GM18499 (cell line): ENCODE measurements around the gene SLCO2B1.
A peak's percentile ranks its signal among the peaks of the same experiment; 100 is the strongest.

ENCODE experiments used
- ATAC-seq: cut with Tn5 transposase; IDR thresholded peaks from one replicate; pipeline ENCODE4 v1.9.1; 2021; ENCODE audit warnings: moderate number of reproducible peaks; ENCODE audit not compliant: insufficient read depth, unreplicated experiment

SLCO2B1 gene

DNA sequence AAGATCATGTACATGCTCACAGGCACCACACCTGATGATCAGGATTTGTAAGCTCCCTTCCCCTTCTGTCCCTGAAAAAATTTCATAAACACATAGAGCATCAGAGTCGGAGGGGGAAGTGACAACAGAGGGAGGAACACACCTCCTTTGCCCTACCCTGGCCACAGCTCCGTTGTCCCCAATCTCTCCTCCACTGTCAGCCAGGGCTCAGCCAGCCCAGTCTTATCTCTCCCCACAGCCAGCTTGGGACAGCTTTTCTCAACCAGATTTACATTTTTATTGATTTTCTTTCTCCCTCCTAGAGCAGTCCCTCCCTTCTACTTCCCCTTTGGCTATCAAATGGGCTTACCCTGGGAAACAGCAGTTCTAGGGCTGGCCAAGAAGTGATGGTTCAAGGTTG lies 57.5 kb downstream of the SLCO2B1 start:
- ATAC-seq: no peak

DNA sequence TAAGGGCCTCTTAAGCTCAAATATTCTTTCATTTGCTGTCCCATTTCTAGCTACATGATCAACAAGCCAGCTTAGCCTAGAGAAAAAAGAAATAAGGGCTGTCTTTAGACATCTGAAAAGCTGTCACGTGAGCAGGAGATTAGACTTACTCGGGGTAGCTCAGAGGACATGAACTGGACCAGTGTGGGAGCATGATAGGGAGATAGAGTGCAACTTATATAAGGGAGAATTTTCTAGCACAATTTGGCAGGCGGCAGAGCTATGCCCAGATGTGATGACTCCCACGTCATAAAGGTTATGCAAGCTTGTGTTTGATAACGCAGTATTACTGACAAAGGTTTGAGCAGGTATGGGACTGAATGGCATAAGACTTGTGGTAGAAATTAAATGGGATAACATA lies 61.5 kb downstream of the SLCO2B1 start:
- ATAC-seq: no peak

DNA sequence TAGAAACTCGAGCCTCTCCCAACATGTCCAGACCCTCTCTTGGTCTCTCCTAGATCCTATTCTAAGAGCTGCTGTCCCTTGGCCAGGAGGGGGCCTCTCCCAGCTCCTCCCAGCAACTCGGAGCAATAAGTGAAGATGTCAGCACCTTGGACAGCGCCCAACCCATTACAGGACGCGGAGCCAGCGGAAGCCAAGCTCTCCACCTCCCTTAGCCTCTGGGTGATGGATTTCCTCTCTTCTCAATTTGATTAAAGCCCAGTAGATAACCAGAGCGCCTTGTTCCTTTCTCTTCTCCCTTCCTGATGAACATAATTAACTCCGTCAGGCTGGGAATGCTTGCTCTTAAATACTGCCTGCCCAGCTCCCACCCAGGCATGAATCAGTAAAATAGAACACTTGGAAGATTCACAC lies 63.5 kb downstream of the SLCO2B1 start:
- no peak for ATAC-seq

DNA sequence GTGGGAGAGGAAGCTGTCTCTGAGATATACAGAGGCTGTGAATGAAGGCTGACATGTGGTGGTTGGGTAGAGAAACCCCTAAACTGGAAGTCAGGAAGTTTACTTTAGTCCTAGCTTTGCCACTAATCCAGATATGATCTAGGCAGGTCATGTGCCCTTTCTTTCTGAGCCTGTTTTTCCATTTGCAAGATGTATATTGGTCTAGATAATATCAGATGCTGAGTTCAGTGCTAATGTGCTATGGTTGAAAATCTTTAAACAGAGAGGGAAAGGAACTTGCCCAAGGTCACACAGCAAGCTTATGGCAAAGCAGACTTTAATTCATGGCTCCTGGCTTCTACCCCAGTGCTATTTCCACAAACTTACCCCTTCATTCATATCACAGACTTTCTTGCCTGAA lies 63.9 kb downstream of the SLCO2B1 start:
- ATAC-seq: no peak

DNA sequence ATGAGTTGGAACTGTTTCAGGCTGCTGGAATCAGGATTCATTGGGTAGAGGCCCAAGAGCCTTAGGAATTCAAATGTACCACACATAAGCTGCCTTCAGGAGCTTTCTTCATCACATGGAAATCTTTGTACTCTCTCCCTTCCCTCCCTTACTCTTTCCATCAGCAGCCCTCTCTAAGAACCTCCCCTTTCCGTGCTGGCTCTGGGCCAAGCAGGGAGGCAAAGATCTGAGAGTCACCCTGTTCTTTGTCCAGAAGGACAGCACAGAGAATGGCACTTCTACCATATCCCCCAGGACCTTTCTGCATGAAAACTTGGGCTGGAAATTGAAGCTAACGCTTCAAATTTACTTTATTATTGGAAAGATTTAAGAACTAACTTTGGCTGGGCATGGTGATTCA lies 69.0 kb downstream of the SLCO2B1 start:
- no peak for ATAC-seq

DNA sequence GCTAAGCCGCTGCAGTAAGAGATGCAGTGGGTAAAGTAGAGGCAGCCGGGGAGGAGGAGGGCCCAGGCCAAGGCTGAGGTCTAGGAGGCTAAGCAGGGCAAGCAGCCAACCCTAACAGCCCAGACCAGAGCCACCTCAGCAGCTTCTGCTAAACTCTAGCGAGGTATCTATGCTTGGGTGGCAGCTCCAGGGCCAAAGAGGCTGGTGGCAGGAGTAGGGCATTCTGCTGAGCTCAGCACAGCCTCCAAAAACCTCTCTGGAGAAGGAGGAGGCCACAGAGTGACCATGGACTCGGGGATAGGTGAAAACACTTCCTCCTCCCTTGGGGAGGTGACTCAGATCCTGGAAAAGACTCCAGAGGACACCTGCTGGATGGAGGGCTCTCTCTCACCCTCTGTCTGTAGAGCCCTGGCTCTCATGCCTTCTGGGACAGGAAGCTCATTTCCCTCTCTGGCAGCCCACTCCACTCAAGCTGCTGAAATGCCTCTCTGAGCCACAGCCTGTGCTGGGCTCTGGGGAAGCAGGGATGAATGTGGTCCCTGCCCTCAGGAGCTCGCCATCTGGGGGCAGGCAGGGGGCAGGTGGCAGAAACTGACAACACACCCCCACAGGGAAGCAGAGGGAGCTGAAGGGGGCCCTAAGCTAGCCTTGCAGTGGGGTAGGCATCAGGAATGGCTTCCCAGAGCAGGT lies 73.2 kb downstream of the SLCO2B1 start:
- no peak for ATAC-seq

DNA sequence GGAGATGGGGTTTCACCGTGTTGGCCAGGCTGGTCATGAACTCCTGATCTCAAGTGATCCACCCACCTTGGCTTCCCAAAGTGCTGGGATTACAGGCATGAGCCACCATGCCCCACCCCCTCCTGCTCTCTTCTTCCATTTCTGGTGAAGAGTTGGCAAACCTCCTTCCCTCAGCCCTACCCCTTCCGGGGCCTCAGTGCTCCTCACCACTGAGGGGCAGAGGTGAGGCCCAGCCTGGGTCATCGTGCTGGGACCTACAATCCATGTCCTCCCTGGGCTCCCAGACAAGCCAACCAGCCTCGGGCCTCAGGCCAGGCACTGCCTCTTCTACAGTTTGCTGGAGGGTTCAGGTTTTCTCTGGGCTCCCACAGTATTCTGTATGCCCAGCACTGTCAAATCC lies 74.9 kb downstream of the SLCO2B1 start:
- ATAC-seq: no peak

DNA sequence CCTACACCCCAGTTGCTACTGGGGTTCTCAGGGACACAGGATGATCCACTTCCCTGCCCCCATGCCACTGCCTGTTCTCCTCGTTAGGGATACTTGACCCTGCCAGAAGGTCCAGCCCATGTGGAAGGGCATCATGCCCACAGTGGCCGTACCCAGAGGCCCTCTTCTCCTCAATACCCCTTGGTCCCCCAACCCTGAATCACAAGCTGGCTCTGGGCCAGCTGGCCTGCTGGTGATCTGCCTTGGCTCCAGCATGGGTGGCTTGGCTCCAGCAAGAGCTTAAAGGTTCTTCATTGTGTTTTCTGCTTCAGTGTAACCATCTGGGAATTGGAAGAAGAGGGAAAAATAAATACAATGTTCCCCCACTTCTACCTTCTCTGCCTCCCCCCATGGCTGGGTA lies 78.6 kb downstream of the SLCO2B1 start:
- ATAC-seq: no peak

DNA sequence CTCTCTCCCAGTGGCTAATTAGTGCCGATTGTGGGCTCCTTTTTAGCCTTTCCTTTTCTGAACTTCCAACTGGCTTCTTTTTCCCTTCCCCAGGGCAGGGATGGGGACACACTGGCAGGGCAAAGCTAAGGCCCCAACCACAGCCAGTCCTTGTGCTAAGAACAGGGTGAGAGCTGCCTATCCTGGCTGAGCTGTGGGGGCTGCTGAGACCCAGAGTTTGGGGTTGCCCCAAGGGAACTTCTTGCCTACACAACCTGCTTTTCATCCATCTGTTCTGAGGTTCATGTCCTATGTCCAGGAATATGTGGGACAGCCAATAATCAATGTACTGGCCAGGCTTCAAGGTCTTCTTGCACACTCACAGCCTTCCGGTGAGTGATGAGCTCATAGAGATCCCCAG lies 79.7 kb downstream of the SLCO2B1 start:
- ATAC-seq: no peak

DNA sequence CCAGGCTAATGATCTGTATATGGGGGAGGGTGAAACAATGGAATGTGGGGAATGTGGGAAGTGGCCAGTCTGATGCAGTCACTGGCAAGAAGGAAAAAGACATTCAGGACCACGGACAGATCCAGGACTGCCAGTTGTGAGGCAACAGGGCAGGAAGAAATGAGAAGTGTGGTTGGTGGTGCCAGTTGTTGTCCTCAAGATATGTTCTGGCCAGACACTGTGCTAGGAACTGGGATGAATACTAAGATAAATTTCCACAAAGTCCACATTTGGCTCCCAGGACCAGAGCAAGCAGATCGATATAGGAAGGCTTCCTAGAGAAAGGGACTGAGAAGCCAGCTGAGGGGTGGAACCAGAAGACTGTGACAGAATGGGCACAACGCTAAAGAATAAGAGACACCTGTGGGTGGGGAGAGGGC lies 82.9 kb downstream of the SLCO2B1 start:
- ATAC-seq: no peak

DNA sequence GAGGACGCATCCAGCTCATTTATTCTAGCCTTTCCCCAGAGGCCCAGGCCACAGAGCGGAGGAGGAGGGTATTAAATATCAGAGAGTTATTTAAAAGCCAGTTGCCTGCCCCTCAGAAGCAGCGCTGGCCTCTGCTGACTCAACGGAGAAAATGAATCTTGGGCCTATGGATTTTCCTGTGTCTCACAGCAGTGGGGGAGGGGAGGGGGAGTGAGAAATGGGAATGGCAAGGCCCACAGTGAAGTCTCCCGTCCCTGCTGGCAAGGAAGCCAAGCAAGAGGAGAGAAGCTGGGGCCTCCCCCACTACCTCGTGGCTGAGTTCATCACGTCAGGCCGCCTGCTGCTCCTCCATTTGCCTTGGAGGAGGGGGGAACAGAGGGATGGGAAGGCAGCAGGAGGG lies 85.2 kb downstream of the SLCO2B1 start:
- no peak for ATAC-seq

DNA sequence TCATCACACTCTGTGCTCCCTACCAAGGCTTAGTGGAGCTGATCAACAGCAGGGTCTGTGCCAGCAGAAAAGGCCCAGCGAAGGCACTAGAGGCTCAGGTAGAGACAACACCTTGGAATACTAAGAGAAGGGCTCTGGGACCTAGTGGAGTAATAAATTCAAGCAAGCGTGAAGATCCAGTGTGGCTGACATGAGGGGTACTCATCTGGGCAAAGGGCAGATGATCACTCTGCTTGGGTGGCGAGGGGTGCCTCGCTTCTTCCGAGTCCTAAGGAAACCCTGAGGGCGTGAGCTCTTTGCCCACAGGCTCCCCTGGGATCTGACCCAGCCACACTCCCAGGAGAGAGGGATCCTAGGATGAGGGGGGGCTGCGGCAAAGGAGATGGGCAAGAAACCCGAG lies 86.1 kb downstream of the SLCO2B1 start:
- ATAC-seq: no peak

DNA sequence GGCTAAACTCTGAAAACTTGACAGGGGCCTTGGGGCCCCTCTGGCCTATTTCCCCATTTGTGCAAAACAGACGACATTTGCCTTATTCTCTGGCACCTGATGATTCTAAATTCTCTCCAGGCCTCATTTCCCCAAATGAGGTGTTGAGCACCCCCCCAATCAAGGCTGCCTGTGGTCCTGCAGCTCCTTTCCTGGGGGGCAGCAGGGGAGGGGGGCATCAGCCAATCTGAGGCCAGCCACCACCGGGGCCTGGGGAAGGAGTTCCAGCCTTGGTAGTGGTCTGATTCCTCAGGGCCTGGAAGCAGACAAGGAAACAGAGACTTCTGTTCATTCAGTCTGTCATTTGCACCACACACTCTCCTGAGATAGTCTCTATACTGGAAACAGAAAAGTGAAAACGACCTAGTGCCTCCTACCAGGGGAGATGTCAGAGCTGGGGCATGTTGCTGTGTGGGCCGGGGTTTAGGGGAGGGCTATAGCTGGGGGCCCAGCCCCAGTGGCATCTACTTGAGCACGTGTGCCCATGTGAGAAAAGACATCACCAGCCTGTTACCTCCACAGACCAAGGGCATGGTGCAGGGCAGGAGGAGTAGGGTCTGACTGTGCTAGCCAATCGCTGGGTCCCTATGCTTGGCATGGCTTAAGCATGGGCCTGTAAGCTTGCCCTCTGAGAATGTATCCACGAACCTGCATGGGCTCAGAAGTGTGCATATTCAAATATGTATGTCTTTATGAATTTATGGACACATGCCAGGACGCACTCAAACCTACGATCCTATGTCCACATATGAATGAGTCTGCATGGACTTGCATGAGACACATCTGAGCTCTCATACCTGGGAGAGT lies 87.9 kb downstream of the SLCO2B1 start:
- ATAC-seq: no peak

DNA sequence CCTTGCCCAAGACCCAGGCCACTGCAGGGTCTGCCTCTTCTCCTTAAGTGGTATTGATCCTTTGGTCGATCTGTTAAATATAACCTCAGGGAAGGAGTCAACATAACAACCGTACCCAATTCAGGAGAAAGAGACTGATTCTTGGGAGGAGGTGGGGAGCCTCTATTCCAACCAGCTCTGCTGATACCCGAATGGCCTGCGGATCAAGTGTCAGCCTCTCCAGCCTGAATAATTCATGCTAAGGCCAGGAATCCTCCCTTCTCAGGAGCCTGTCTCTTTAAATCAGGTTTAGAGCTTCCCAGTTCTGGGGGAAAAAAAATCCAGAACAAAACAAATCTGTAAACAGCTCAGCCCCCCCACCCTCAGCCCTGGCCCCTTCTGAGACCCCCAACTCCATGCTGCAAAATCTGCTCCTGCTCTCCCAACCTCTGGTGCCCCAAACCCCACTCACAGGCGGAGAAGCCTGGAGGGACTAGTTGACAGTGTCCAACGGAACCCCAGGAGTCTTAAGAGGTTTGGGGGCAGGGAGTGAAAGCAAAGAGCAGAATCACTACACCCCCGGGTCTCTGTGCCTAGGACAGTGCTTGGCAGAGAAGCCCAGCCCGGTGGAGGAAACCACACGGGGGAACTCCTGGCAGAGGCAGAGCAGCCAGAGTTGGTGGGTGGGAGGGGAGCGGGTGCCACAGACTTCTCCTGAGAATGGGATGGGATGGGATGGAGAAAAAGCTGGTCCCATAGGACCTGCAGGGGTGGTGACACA lies 88.8 kb downstream of the SLCO2B1 start:
- ATAC-seq: no peak

DNA sequence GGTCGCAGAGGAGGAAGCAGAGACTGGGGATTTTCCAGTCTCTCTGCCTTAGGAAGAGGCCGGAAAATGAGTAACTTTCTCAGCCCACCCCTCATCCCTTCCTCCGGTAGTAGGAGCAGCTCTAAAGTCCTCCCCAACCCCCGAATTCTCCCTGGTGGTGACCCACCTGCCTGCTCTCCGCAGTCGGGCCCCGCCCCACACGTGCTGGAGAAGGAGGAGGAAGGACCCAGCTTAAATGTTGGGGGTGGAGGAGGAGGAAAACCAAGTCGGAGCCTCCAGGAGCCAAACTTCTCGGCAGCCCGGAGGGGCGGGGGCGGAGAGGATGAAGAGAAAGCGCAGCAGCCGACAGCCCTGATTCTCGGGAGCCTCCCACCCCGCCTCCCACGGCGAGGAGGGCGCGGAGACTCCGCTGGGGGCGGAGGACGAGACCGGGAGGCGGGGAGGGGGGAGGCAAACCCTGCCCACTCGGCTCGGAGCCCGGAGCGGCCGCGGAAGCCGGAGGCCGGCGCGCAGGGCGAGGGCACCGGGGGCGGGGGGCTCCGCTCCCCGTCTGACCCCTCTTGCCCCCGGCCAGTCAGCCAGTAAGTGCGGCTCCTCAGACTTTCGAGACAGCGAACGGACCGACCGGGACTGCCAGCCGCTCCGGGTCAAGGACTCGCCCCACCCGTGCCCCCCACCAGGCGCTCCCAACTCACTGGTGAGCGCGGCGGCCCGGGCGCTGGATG lies 89.6 kb downstream of the SLCO2B1 start, which contains the start of gene TPBGL:
TSS of gene TPBGL (plus strand) at position 464 of the 725 bp plus-strand sequence. CDS start 276 bp downstream, outside the sequence.
- ATAC-seq: no peak

DNA sequence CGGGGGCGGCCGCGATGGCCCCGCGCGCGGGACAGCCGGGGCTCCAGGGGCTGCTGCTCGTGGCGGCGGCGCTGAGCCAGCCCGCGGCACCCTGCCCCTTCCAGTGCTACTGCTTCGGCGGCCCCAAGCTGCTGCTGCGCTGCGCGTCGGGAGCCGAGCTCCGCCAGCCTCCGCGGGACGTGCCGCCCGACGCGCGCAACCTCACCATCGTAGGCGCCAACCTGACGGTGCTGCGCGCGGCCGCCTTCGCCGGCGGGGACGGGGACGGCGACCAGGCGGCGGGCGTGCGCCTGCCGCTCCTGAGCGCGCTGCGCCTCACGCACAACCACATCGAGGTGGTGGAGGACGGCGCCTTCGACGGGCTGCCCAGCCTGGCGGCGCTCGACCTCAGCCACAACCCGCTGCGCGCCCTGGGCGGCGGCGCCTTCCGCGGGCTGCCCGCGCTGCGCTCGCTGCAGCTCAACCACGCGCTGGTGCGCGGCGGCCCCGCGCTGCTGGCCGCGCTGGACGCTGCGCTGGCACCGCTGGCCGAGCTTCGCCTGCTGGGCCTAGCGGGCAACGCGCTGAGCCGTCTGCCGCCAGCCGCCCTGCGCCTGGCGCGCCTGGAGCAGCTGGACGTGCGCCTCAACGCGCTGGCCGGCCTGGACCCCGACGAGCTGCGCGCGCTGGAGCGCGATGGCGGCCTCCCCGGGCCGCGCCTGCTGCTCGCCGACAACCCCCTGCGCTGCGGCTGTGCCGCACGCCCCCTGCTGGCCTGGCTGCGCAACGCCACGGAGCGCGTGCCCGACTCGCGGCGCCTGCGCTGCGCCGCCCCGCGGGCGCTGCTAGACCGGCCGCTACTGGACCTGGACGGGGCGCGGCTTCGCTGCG lies 90.4 kb downstream of the SLCO2B1 start:
- ATAC-seq: peak; percentile 50

DNA sequence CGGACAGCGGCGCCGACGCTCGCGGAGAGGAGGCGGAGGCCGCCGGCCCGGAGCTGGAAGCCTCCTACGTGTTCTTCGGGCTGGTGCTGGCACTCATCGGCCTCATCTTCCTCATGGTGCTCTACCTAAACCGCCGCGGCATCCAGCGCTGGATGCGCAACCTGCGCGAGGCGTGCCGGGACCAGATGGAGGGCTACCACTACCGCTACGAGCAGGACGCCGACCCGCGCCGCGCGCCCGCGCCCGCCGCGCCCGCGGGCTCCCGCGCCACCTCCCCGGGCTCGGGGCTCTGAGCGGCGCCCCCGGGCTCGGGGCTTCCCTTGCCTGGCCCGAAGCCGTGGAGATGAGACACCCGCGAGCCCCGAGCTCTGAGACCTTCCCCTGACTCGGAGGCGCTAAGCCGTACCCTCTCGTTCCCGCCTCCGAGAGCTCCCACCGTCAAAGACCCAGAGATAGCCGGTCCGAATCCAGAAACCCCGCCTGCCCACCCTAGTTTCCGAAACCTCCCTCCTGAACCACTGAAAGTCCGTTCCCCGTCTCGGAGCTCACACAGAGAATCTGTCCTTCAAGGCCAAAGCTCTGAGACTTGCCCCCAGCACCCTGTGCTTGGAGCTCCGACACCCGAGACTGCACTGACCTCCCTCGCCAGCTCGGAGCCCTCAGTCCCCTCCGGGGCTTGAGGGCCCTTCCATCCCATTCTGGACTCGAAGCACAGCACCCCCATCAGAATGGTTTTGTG lies 91.2 kb downstream of the SLCO2B1 start:
- ATAC-seq: no peak

DNA sequence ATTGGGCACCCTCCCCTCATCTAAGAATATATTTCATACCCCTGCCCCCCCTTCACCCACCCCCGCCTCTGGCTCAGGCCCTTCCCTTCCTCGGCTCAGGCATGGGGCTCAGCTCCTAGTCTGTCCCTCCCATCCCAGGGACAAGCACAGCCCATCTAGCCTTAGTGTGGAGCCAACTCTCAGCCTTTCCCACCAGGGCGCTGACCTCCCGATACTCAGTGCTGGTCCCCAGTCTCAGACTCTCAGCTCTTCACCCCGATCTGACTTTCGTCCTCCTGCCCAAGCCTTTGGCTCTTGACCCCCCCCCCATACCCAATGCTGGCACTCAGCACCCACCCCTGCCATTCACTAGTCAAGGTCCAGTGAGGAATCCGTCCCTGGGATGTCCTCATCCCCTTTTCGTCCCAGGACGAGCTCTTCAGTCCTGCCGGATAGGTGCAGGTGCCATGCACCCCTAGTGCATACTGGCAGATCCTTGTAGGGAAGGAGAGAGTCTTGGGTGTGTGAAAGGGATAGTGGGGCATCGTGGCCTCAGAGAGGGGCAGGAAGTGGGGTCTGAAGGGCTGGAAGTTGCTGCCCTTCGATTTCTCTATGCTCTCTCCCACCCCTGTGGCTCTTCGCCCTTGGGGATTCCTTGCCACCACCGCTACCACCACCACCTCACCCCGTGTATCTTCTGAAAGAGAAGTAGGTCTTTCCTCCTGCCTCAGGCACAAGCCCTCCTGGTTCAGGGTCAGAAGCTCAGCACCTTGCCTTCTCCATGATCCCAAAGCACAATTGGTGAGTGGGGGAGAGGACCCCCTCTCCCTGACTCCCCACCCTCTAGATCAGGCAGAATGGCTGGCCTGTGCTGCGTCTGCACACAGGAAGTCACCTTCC lies 92.1 kb downstream of the SLCO2B1 start:
- no peak for ATAC-seq
